H1 (cell line): Measurements from ENCODE around the gene TEK. TPM values are rescaled to one million over a fixed set of nuclear protein-coding genes. Genes with fewer than 3 reads are reported as not detected.

Source experiments
- CTCF ChIA-PET: fragments of 300-600 bp; sonication (Branson Sonifier 250); formaldehyde crosslinking; loops from one replicate; lab custom pipeline; 2021; ENCODE audit not compliant: partially characterized antibody; lab: Charles Lee
- POLR2A ChIA-PET: fragments of 300-600 bp; sonication (Branson Sonifier 250); formaldehyde crosslinking; loops from one replicate; lab custom pipeline; 2021; ENCODE audit warnings: inconsistent platforms; ENCODE audit not compliant: partially characterized antibody; lab: Charles Lee
- DNase-seq, 2 experiments: peaks; one replicate each; pipeline versions ENCODE4 v3.0.0 to v3.0.0-alpha.2; 2010 to 2022; ENCODE audit warnings: low spot score in 2 of 2, low read depth in 1 of 2, mixed read lengths in 1 of 2
- FAIRE-seq: peaks from 2 replicates; lab custom pipeline; 2011; peaks lifted over from hg19 to GRCh38; lab: Jason Lieb, UNC
- H2AFZ ChIP-seq: 2 replicates; pipeline ENCODE4 v1.8.1; 2012; ENCODE audit warnings: low read length, inconsistent platforms
- H2AK5ac ChIP-seq: 2 replicates; pipeline ENCODE4 v1.6.1; 2013; ENCODE audit warnings: low read depth, low read length
- H2BK120ac ChIP-seq: replicated peaks from 2 replicates; pipeline ENCODE3; 2013; ENCODE audit warnings: low read depth, low read length, inconsistent platforms
- H2BK12ac ChIP-seq: 2 replicates; pipeline ENCODE4 v1.6.1; 2013; ENCODE audit warnings: low read depth, low read length
- H2BK15ac ChIP-seq: 2 replicates; pipeline ENCODE4 v1.6.1; 2013; ENCODE audit warnings: low read length
- H2BK20ac ChIP-seq: 2 replicates; pipeline ENCODE4 v1.6.1; 2013; ENCODE audit warnings: low read length
- H2BK5ac ChIP-seq: 2 replicates; pipeline ENCODE4 v1.6.1; 2013; ENCODE audit warnings: low read depth, low read length
- H3K14ac ChIP-seq: 2 replicates; pipeline ENCODE4 v1.6.1; 2013; ENCODE audit warnings: inconsistent platforms; ENCODE audit not compliant: insufficient read length
- H3K18ac ChIP-seq: 2 replicates; pipeline ENCODE4 v1.6.1; 2013; ENCODE audit warnings: low read length; ENCODE audit errors: extremely low read depth
- H3K23ac ChIP-seq: 2 replicates; pipeline ENCODE4 v1.6.1; 2013; ENCODE audit warnings: inconsistent platforms; ENCODE audit not compliant: insufficient read length
- H3K23me2 ChIP-seq: 2 replicates; pipeline ENCODE4 v1.6.1; 2013; ENCODE audit warnings: low read depth, low read length
- H3K27ac ChIP-seq: 2 replicates; pipeline ENCODE4 v1.6.1; 2011; ENCODE audit warnings: low read depth, low read length, inconsistent platforms
- H3K27me3 ChIP-seq, 4 experiments: replicated peaks in 1 of 4; 1 replicate in 1 of 4; 2 replicates in 3 of 4; pipeline versions ENCODE4 v1.6.1 to v1.8.1; 2011 to 2013; ENCODE audit warnings: low read length in 3 of 4, mild to moderate bottlenecking in 3 of 4, inconsistent platforms in 2 of 4, mixed read lengths in 2 of 4, moderate library complexity in 1 of 4; ENCODE audit not compliant: control insufficient read depth in 3 of 4, insufficient read depth in 3 of 4; ENCODE audit errors: extremely low read depth in 1 of 4
- H3K36me3 ChIP-seq, 4 experiments: 2 replicates each; pipeline versions ENCODE4 v1.6.1 to v1.8.1; 2011 to 2013; ENCODE audit warnings: mild to moderate bottlenecking in 4 of 4, low read length in 3 of 4, moderate library complexity in 2 of 4, control low read depth in 1 of 4, inconsistent platforms in 1 of 4; ENCODE audit not compliant: insufficient read depth in 4 of 4, control insufficient read depth in 2 of 4
- H3K4ac ChIP-seq: replicated peaks from 2 replicates; pipeline ENCODE3; 2013; ENCODE audit warnings: low read length, low read depth, mixed read lengths, inconsistent platforms; ENCODE audit not compliant: insufficient read length
- H3K4me1 ChIP-seq, 4 experiments: replicated peaks in 1 of 4; 1 replicate in 1 of 4; 2 replicates in 3 of 4; pipeline versions ENCODE4 v1.6.1 to v1.8.1; 2011 to 2013; ENCODE audit warnings: low read length in 3 of 4, inconsistent platforms in 2 of 4, mixed read lengths in 1 of 4; ENCODE audit not compliant: insufficient read depth in 4 of 4, control insufficient read depth in 3 of 4
- H3K4me2 ChIP-seq, 2 experiments: 2 replicates each; pipeline versions ENCODE4 v1.6.1 to v1.8.1; 2011 to 2013; ENCODE audit warnings: low read depth in 2 of 2, low read length in 2 of 2, control low read depth in 1 of 2, inconsistent platforms in 1 of 2, mild to moderate bottlenecking in 1 of 2; ENCODE audit not compliant: insufficient read depth in 1 of 2
- H3K4me3 ChIP-seq, 4 experiments: fragments of 200-600, 300-600 bp in 1 of 4; sonication (generic), shearing (Covaris generic), sonication (Bioruptor Twin) in 1 of 4; 2 replicates each; pipeline versions ENCODE4 v1.5.1 to v1.8.1; 2011 to 2016; ENCODE audit warnings: low read length in 4 of 4, low read depth in 3 of 4, control low read depth in 2 of 4, inconsistent platforms in 2 of 4, mild to moderate bottlenecking in 2 of 4, mixed read lengths in 1 of 4, moderate library complexity in 1 of 4; ENCODE audit not compliant: insufficient read depth in 2 of 4; ENCODE audit errors: extremely low read depth in 1 of 4
- H3K56ac ChIP-seq: replicated peaks from 2 replicates; pipeline ENCODE3; 2013; ENCODE audit warnings: low read depth, mild to moderate bottlenecking, mixed read lengths, low read length, inconsistent platforms; ENCODE audit not compliant: insufficient read length
- H3K79me1 ChIP-seq: 2 replicates; pipeline ENCODE4 v1.6.1; 2013; ENCODE audit warnings: low read depth, low read length, control low read depth
- H3K79me2 ChIP-seq, 2 experiments: 2 replicates each; pipeline versions ENCODE4 v1.6.1 to v1.8.1; 2012 to 2013; ENCODE audit warnings: low read length in 2 of 2, mild to moderate bottlenecking in 2 of 2, inconsistent platforms in 1 of 2; ENCODE audit not compliant: insufficient read depth in 2 of 2, control insufficient read depth in 1 of 2
- H3K9ac ChIP-seq, 4 experiments: replicated peaks in 1 of 4; 1 replicate in 1 of 4; 2 replicates in 3 of 4; pipeline versions ENCODE4 v1.6.1 to v1.8.1; 2011 to 2013; ENCODE audit warnings: low read depth in 3 of 4, low read length in 3 of 4, control low read depth in 2 of 4, mild to moderate bottlenecking in 2 of 4, moderate library complexity in 2 of 4, inconsistent platforms in 1 of 4; ENCODE audit errors: extremely low read depth in 1 of 4
- H3K9me3 ChIP-seq, 2 experiments: 2 replicates each; pipeline versions ENCODE4 v1.6.1 to v1.8.1; 2012 to 2013; ENCODE audit warnings: mild to moderate bottlenecking in 2 of 2, moderate library complexity in 2 of 2, control low read depth in 1 of 2, inconsistent platforms in 1 of 2, low read depth in 1 of 2, low read length in 1 of 2, mixed read lengths in 1 of 2; ENCODE audit not compliant: insufficient read depth in 2 of 2
- H4K20me1 ChIP-seq, 2 experiments: replicated peaks in 1 of 2; 2 replicates each; pipeline versions ENCODE3 to v1.8.1; 2011 to 2013; ENCODE audit warnings: inconsistent platforms in 2 of 2, low read length in 2 of 2, mild to moderate bottlenecking in 1 of 2; ENCODE audit not compliant: insufficient read depth in 2 of 2, control insufficient read depth in 1 of 2
- H4K5ac ChIP-seq: 2 replicates; pipeline ENCODE4 v1.6.1; 2013; ENCODE audit warnings: low read length, low read depth, mixed read lengths, inconsistent platforms; ENCODE audit not compliant: insufficient read length
- H4K8ac ChIP-seq: 2 replicates; pipeline ENCODE4 v1.8.0; 2013; ENCODE audit warnings: mild to moderate bottlenecking, moderate library complexity, low read length, inconsistent platforms; ENCODE audit not compliant: insufficient read depth; ENCODE audit errors: extremely low read depth
- H4K91ac ChIP-seq: replicated peaks from 2 replicates; pipeline ENCODE3; 2013; ENCODE audit warnings: low read length, mixed read lengths, inconsistent platforms; ENCODE audit not compliant: insufficient read length
- BRCA1 ChIP-seq: IDR thresholded peaks from 2 replicates; pipeline ENCODE4 v1.6.1; 2012; ENCODE audit warnings: low read depth, low read length, improper control_type of control experiment
- CTBP2 ChIP-seq: IDR thresholded peaks from 2 replicates; pipeline ENCODE4 v1.7.0; 2011; ENCODE audit warnings: borderline replicate concordance, mild to moderate bottlenecking, moderate library complexity, mixed read lengths, low read length; ENCODE audit not compliant: insufficient read depth, insufficient read length
- HDAC2 ChIP-seq, 2 experiments: fragments of 300-600 bp in 1 of 2; sonication (generic) in 1 of 2; IDR thresholded peaks; 2 replicates each; pipeline ENCODE4 v1.6.1; 2011 to 2012; ENCODE audit warnings: low read depth in 2 of 2, low read length in 2 of 2, mild to moderate bottlenecking in 2 of 2, moderate library complexity in 2 of 2, borderline replicate concordance in 1 of 2, inconsistent platforms in 1 of 2
- JUND ChIP-seq: IDR thresholded peaks from 2 replicates; pipeline ENCODE4 v1.6.1; 2011; ENCODE audit warnings: mild to moderate bottlenecking, improper control_type of control experiment, low read length
- RAD21 ChIP-seq, 2 experiments: IDR thresholded peaks in 1 of 2; conservative IDR thresholded peaks in 1 of 2; 2 replicates each; pipeline ENCODE4 v1.6.1; 2011; ENCODE audit warnings: low read depth in 2 of 2, low read length in 2 of 2, improper control_type of control experiment in 1 of 2, inconsistent platforms in 1 of 2, mild to moderate bottlenecking in 1 of 2, moderate library complexity in 1 of 2
- RBBP5 ChIP-seq: IDR thresholded peaks from 2 replicates; pipeline ENCODE4 v1.7.1; 2012; ENCODE audit warnings: low read depth, mild to moderate bottlenecking, inconsistent platforms, low read length, moderate library complexity, borderline replicate concordance
- RNF2 ChIP-seq: fragments of 200-900, 300-1000 bp; sonication (generic); IDR thresholded peaks from 2 replicates; pipeline ENCODE4 v1.7.1; 2016; ENCODE audit warnings: borderline replicate concordance, low read depth, mild to moderate bottlenecking, antibody characterized with exemption, low read length; ENCODE audit not compliant: poor library complexity, severe bottlenecking; ENCODE audit errors: missing control alignments
- RXRA ChIP-seq: IDR thresholded peaks from 2 replicates; pipeline ENCODE4 v1.6.1; 2011; ENCODE audit warnings: low read depth, mild to moderate bottlenecking, low read length, moderate library complexity; ENCODE audit not compliant: insufficient read depth
- TEAD4 ChIP-seq: IDR thresholded peaks from 2 replicates; pipeline ENCODE4 v1.6.1; 2012; ENCODE audit warnings: low read depth, low read length, inconsistent platforms, mixed read lengths
- WGBS, 2 experiments: shearing (Covaris generic) in 1 of 2; methylation state at CpG; one replicate each; pipeline versions ENCODE4 v1.1.6 to v1.1.7; 2013 to 2015; ENCODE audit warnings: low lambda C conversion rate in 2 of 2, mixed read lengths in 2 of 2, inconsistent platforms in 1 of 2, low coverage in 1 of 2, missing lambda C conversion rate in 1 of 2; ENCODE audit not compliant: insufficient replicate concordance in 2 of 2, insufficient coverage in 1 of 2, insufficient read length in 1 of 2; ENCODE audit errors: extremely low coverage in 1 of 2, missing lambda C conversion rate in 1 of 2; 5-methylcytosine and 5-hydroxymethylcytosine counted together
- polyA plus RNA-seq, 7 experiments: library from polyadenylated mRNA; depleted of rRNA in 3 of 7; stranded (reverse) in 5 of 7; unstranded in 2 of 7; fragments of >200 nt in 5 of 7; fragments of 200-250 nt in 2 of 7; gene quantifications; 1 replicate in 5 of 7; 2 replicates in 1 of 7; 4 replicates in 1 of 7; pipeline versions ENCODE4 v1.2.1 to v1.2.3, GENCODE V29; 2011 to 2013; ENCODE audit warnings: missing spikeins in 2 of 7, mixed read lengths in 2 of 7
- total RNA-seq: library from RNA; stranded (reverse); fragmentation: NEBNext Ultra II Directional; extraction: Animal tissue kit (Norgen Biotek cat#: 25700); gene quantifications from 2 replicates; pipeline ENCODE4 v1.2.1, GENCODE V29; 2021

Gene TEK
- total and polyA plus RNA-seq, 2 of the 8 experiments (the other 6 are each of a cell fraction or from before 2014, with no cell fraction given), result 11.0 to 35.8 TPM

DNA sequence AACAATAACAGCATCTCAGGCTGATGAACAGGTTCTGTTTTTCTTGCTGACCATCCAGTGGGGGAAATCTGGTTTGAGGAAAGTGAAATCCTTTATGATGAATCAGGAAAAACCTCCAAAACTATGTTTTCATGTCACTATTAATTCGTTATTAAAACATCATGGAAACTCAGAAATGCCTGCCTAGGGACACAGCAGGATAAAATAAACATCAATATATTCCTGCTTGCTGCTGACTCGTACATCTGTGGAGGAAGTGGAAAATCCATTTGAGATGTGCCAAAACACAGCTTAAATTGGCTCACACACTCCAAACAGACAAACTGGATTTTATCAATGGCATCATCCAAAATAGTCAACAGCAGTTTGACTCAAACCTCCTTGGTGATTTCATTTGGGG, 53.0 kb downstream of the TEK start:
- no peaks in the 10 kb centered on the region for H3K27me3 ChIP-seq
- no peak overlapping the region for H3K9ac ChIP-seq
- H2BK12ac ChIP-seq, result no peak overlapping the region
- H3K79me2 ChIP-seq, result no peaks in the 10 kb centered on the region
- no peaks in the 10 kb centered on the region for H3K79me1 ChIP-seq
- H4K8ac ChIP-seq, result no peak overlapping the region
- no peak overlapping the region for H3K23ac ChIP-seq
- no peak for DNase-seq
- H3K14ac ChIP-seq, result no peak overlapping the region
- H2BK15ac ChIP-seq, result no peak overlapping the region
- ChIA-PET POLR2A (no interaction called here), CTCF (interaction anchor here (0.6 to 4.4 kb wide), 3 partner anchors 10 to 23 kb away, joined by 3 to 33 read pairs (median 16); no protein-coding TSS in a partner anchor)
- H4K5ac ChIP-seq, result no peak overlapping the region
- H3K18ac ChIP-seq, result no peak overlapping the region
- H2BK20ac ChIP-seq, result no peak overlapping the region
- TF ChIP-seq CTBP2, result no peak
- no peak for TF ChIP-seq JUND
- TF ChIP-seq RBBP5, result no peak
- no peak for TF ChIP-seq TEAD4
- TF ChIP-seq RXRA, result no peak
- no peak for TF ChIP-seq BRCA1
- TF ChIP-seq HDAC2 (IDR thresholded peaks at IDR 0.05; ENCODE audit: borderline replicate concordance in 1 of 2, low read depth in 2 of 2, low read length in 2 of 2), result no peak
- TF ChIP-seq RAD21 (IDR thresholded peaks at IDR 0.05 in 1 of 2, conservative IDR thresholded peaks at IDR 0.05 in 1 of 2; ENCODE audit: low read depth in 2 of 2, low read length in 2 of 2), result no peak
- no peak for TF ChIP-seq RNF2
- H3K4me2 ChIP-seq, result no peak overlapping the region
- no peak overlapping the region for H3K56ac ChIP-seq
- no peaks in the 10 kb centered on the region; a peak in 1 of 8 replicates for H3K36me3 ChIP-seq
- WGBS, 2 experiments, result 89% methylated on average over 2 of the region's 2 CpGs; no CpG with 5 or more reads in 1 of the 2 experiments
- no peaks in the 10 kb centered on the region for H3K4me1 ChIP-seq
- no peak overlapping the region for H4K91ac ChIP-seq
- no peak overlapping the region for H2AK5ac ChIP-seq
- H3K4me3 ChIP-seq, result no peak overlapping the region
- H3K27ac ChIP-seq, result no peak overlapping the region
- no peak overlapping the region for H3K4ac ChIP-seq
- H2BK120ac ChIP-seq, result no peak overlapping the region
- no peaks in the 10 kb centered on the region for H3K9me3 ChIP-seq
- no peak for FAIRE-seq
- no peak overlapping the region for H2BK5ac ChIP-seq
- peaks cover 0 to 2% of the 10 kb centered on the region in 2 experiments for H4K20me1 ChIP-seq
- no peaks in the 10 kb centered on the region for H3K23me2 ChIP-seq
- H2AFZ ChIP-seq, result no peak overlapping the region
